H9 (cell line): ENCODE measurements around the gene MB. TPM values are rescaled to one million over a fixed set of nuclear protein-coding genes. Genes with fewer than 3 reads are reported as not detected.

Experiments
- DNase-seq: peaks from one replicate; pipeline ENCODE4 v3.0.0-alpha.2; 2017
- H2AFZ ChIP-seq: one replicate; pipeline ENCODE4 v1.6.1; 2013; ENCODE audit warnings: mild to moderate bottlenecking, low read length, control low read depth, moderate library complexity
- H2AK5ac ChIP-seq: 2 replicates; pipeline ENCODE4 v1.6.1; 2013; ENCODE audit warnings: low read length, control low read depth, mixed read lengths; ENCODE audit not compliant: insufficient read length
- H2BK120ac ChIP-seq: one replicate; pipeline ENCODE4 v1.6.1; 2013; ENCODE audit warnings: low read depth, mild to moderate bottlenecking, low read length, control low read depth, inconsistent platforms; ENCODE audit not compliant: poor library complexity, severe bottlenecking
- H2BK12ac ChIP-seq: 2 replicates; pipeline ENCODE4 v1.6.1; 2013; ENCODE audit warnings: low read length, control low read depth, mixed read lengths, low read depth; ENCODE audit not compliant: insufficient read length
- H2BK15ac ChIP-seq: 2 replicates; pipeline ENCODE4 v1.6.1; 2013; ENCODE audit warnings: low read depth, low read length, control low read depth
- H2BK20ac ChIP-seq: one replicate; pipeline ENCODE4 v1.6.1; 2013; ENCODE audit warnings: low read depth, mild to moderate bottlenecking, low read length, control low read depth, inconsistent platforms; ENCODE audit not compliant: poor library complexity, severe bottlenecking
- H2BK5ac ChIP-seq: 2 replicates; pipeline ENCODE4 v1.6.1; 2013; ENCODE audit warnings: low read length, control low read depth, mixed read lengths; ENCODE audit not compliant: insufficient read length
- H3K14ac ChIP-seq: 2 replicates; pipeline ENCODE4 v1.6.1; 2013; ENCODE audit warnings: low read length, control low read depth; ENCODE audit not compliant: insufficient read depth
- H3K18ac ChIP-seq: 2 replicates; pipeline ENCODE4 v1.6.1; 2013; ENCODE audit warnings: low read depth, mild to moderate bottlenecking, mixed read lengths, low read length, control low read depth; ENCODE audit not compliant: insufficient read length
- H3K23ac ChIP-seq: 2 replicates; pipeline ENCODE4 v1.6.1; 2013; ENCODE audit warnings: low read length, control low read depth, mixed read lengths, low read depth; ENCODE audit not compliant: insufficient read length
- H3K23me2 ChIP-seq: 2 replicates; pipeline ENCODE4 v1.6.1; 2013; ENCODE audit warnings: low read depth, mild to moderate bottlenecking, mixed read lengths, low read length, control low read depth; ENCODE audit not compliant: insufficient read length, poor library complexity, severe bottlenecking
- H3K27ac ChIP-seq: 2 replicates; pipeline ENCODE4 v1.5.1; 2013; ENCODE audit warnings: low read length, control low read depth, mixed read lengths, low read depth; ENCODE audit not compliant: insufficient read length
- H3K27me3 ChIP-seq: 2 replicates; pipeline ENCODE4 v1.6.1; 2013; ENCODE audit warnings: low read length, control low read depth, inconsistent platforms; ENCODE audit not compliant: insufficient read depth
- H3K4ac ChIP-seq: 2 replicates; pipeline ENCODE4 v1.6.1; 2013; ENCODE audit warnings: low read depth, mild to moderate bottlenecking, control low read depth, inconsistent platforms, low read length, moderate library complexity
- H3K4me1 ChIP-seq: 2 replicates; pipeline ENCODE4 v1.6.1; 2013; ENCODE audit warnings: low read length, control low read depth, inconsistent platforms; ENCODE audit not compliant: insufficient read depth
- H3K4me2 ChIP-seq: 2 replicates; pipeline ENCODE4 v1.6.1; 2013; ENCODE audit warnings: low read length, control low read depth, mixed read lengths; ENCODE audit not compliant: insufficient read length, insufficient read depth
- H3K56ac ChIP-seq: 2 replicates; pipeline ENCODE4 v1.6.1; 2013; ENCODE audit warnings: low read depth, mild to moderate bottlenecking, mixed read lengths, low read length, control low read depth; ENCODE audit not compliant: insufficient read length
- H3K79me1 ChIP-seq: 2 replicates; pipeline ENCODE4 v1.6.1; 2013; ENCODE audit warnings: low read depth, mild to moderate bottlenecking, moderate library complexity, low read length, control low read depth, inconsistent platforms; ENCODE audit not compliant: insufficient read depth, poor library complexity, severe bottlenecking
- H3K79me2 ChIP-seq: 2 replicates; pipeline ENCODE4 v1.6.1; 2013; ENCODE audit warnings: low read length, control low read depth, inconsistent platforms; ENCODE audit not compliant: insufficient read depth
- H3K9ac ChIP-seq: 2 replicates; pipeline ENCODE4 v1.6.1; 2013; ENCODE audit warnings: low read length, control low read depth, mixed read lengths; ENCODE audit not compliant: insufficient read length; ENCODE audit errors: extremely low read depth
- H3K9me3 ChIP-seq: one replicate; pipeline ENCODE4 v1.6.1; 2013; ENCODE audit warnings: low read depth, low read length, inconsistent platforms; ENCODE audit not compliant: control insufficient read depth
- H3T11ph ChIP-seq: one replicate; pipeline ENCODE4 v1.6.1; 2013; ENCODE audit warnings: mild to moderate bottlenecking, low read length, control low read depth, inconsistent platforms
- H4K20me1 ChIP-seq: one replicate; pipeline ENCODE4 v1.6.1; 2013; ENCODE audit not compliant: control insufficient read depth, insufficient read length, insufficient read depth
- H4K5ac ChIP-seq: 2 replicates; pipeline ENCODE4 v1.6.1; 2013; ENCODE audit warnings: low read depth, mild to moderate bottlenecking, mixed read lengths, low read length, control low read depth; ENCODE audit not compliant: insufficient read length
- H4K8ac ChIP-seq: replicated peaks from 2 replicates; pipeline ENCODE4 v1.6.1; 2013; ENCODE audit warnings: low read length, control low read depth, mixed read lengths, low read depth; ENCODE audit not compliant: insufficient read length
- H4K91ac ChIP-seq: 2 replicates; pipeline ENCODE4 v1.6.1; 2013; ENCODE audit warnings: low read depth, mild to moderate bottlenecking, moderate library complexity, mixed read lengths, low read length, control low read depth; ENCODE audit not compliant: insufficient read length
- H3K27ac Mint-ChIP-seq, 3 experiments: 2 replicates in 2 of 3; 3 replicates in 1 of 3; pipeline ENCODE4 v1.8.0; 2020 to 2021; ENCODE audit warnings: mixed read lengths in 3 of 3, mild to moderate bottlenecking in 1 of 3, moderate library complexity in 1 of 3
- H3K27me3 Mint-ChIP-seq: 2 replicates; pipeline ENCODE4 v1.8.0; 2021; ENCODE audit warnings: low read depth, mild to moderate bottlenecking, moderate library complexity, mixed read lengths
- H3K36me3 Mint-ChIP-seq, 3 experiments: 2 replicates in 2 of 3; 3 replicates in 1 of 3; pipeline ENCODE4 v1.8.0; 2020 to 2021; ENCODE audit warnings: low read depth in 3 of 3, mixed read lengths in 3 of 3; ENCODE audit not compliant: insufficient read depth in 1 of 3
- H3K4me1 Mint-ChIP-seq, 2 experiments: 2 replicates each; pipeline ENCODE4 v1.8.0; 2020; ENCODE audit warnings: mixed read lengths in 2 of 2
- H3K4me3 Mint-ChIP-seq, 2 experiments: 2 replicates in 1 of 2; 3 replicates in 1 of 2; pipeline ENCODE4 v1.8.0; 2020 to 2021; ENCODE audit warnings: mild to moderate bottlenecking in 2 of 2, mixed read lengths in 2 of 2, moderate library complexity in 1 of 2
- H3K9me3 Mint-ChIP-seq, 2 experiments: 2 replicates in 1 of 2; 3 replicates in 1 of 2; pipeline ENCODE4 v1.8.0; 2020; ENCODE audit warnings: mild to moderate bottlenecking in 2 of 2, mixed read lengths in 2 of 2, moderate library complexity in 1 of 2
- WGBS: extraction: QIAGEN DNeasy Blood & Tissue Kit; methylation state at CpG from one replicate; pipeline ENCODE4 v1.1.7; 2013; ENCODE audit warnings: missing lambda C conversion rate, low lambda C conversion rate, mixed read lengths; ENCODE audit not compliant: insufficient read length; ENCODE audit errors: extremely low coverage; 5-methylcytosine and 5-hydroxymethylcytosine counted together
- total RNA-seq: library from RNA; stranded (reverse); gene quantifications from 2 replicates; pipeline ENCODE4 v1.2.1, GENCODE V29; 2021
- TF ChIP-seq, protein P1 (sequence below): fragments of 200-600 bp; sonication (generic); conservative IDR thresholded peaks from 3 replicates; pipeline ENCODE4 v1.8.0; 2021; ENCODE audit warnings: antibody characterized with exemption, mild to moderate bottlenecking

Gene MB
- total RNA-seq, 1 experiment from 2014 or later = 0.55 TPM

DNA sequence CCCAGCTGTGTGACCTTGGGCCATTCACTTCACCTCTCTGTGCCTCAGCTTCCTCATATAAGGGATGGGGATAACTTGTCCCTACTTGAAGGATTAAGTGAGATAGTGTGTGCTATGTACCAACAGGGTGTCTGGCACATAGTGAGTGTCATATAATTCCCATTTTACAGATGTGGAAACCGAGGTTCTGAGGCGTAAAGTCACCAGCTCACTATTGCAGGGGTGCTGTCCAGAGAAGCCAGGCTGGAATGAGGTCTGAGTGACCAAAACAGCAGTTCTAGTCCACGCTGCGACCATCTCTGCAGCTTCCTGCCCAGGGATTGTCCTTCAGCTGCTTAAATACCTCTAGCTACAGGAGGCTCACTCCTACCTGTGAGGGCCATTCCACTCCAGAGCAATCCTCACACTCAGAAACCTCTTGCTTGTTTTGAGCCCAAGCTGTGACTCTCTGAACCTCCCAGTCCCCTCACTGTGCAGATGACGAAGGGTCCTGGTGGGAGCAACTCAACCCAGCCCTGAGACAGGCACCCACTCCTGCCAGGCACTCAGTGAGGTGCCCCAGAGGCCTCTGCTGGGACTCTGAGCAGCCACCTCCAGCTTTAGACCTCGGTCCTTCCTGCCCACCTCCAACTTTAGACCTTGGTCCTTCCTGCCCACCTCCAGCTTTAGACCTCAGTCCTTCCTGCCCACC lies 5.8 kb downstream of the MB start:
- Histone ChIP-seq H3K9ac (no peak overlapping the region), H3T11ph (no peak overlapping the region), H3K9me3 (no peaks in the 10 kb centered on the region), H3K27me3 (no peaks in the 10 kb centered on the region), H4K5ac (no peak overlapping the region), H2BK5ac (no peak overlapping the region), H3K18ac (no peak overlapping the region), H4K8ac (no peak overlapping the region), H3K4me1 (no peaks in the 10 kb centered on the region), H3K4me2 (no peak overlapping the region), H2BK12ac (no peak overlapping the region), H2AFZ (no peak overlapping the region), H3K79me2 (no peaks in the 10 kb centered on the region), H3K23me2 (no peaks in the 10 kb centered on the region), H4K91ac (no peak overlapping the region), H3K79me1 (no peaks in the 10 kb centered on the region), H3K4ac (no peak overlapping the region), H2BK120ac (no peak overlapping the region), H3K14ac (no peak overlapping the region), H4K20me1 (no peaks in the 10 kb centered on the region), H3K23ac (no peak overlapping the region), H3K27ac (no peak overlapping the region), H2BK20ac (no peak overlapping the region), H2BK15ac (no peak overlapping the region), H2AK5ac (no peak overlapping the region), H3K56ac (no peak overlapping the region)
- no peaks in the 10 kb centered on the region for H3K36me3 Mint-ChIP-seq
- no peak overlapping the region; a peak in 1 of 7 replicates for H3K27ac Mint-ChIP-seq
- H3K4me3 Mint-ChIP-seq = no peak overlapping the region
- DNase-seq = no peak
- H3K4me1 Mint-ChIP-seq = peaks cover 0 to 5% of the 10 kb centered on the region in 2 experiments; a peak in 1 of 4 replicates
- H3K9me3 Mint-ChIP-seq = no peaks in the 10 kb centered on the region
- H3K27me3 Mint-ChIP-seq = peaks cover 14% of the 10 kb centered on the region
- TF ChIP-seq, protein P1, sequence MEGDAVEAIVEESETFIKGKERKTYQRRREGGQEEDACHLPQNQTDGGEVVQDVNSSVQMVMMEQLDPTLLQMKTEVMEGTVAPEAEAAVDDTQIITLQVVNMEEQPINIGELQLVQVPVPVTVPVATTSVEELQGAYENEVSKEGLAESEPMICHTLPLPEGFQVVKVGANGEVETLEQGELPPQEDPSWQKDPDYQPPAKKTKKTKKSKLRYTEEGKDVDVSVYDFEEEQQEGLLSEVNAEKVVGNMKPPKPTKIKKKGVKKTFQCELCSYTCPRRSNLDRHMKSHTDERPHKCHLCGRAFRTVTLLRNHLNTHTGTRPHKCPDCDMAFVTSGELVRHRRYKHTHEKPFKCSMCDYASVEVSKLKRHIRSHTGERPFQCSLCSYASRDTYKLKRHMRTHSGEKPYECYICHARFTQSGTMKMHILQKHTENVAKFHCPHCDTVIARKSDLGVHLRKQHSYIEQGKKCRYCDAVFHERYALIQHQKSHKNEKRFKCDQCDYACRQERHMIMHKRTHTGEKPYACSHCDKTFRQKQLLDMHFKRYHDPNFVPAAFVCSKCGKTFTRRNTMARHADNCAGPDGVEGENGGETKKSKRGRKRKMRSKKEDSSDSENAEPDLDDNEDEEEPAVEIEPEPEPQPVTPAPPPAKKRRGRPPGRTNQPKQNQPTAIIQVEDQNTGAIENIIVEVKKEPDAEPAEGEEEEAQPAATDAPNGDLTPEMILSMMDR = no peak
- no CpG with 5 or more reads among the region's 6 CpGs for WGBS
